K562 (cell line): ENCODE measurements around the gene NAP1L1. TPM values are rescaled to one million over a fixed set of nuclear protein-coding genes. Genes with fewer than 3 reads are reported as not detected.

Experiments
- EHMT2 ChIP-seq: fragments of 450-650 bp; IDR thresholded peaks from 2 replicates; pipeline ENCODE4 v1.6.1; 2018; ENCODE audit warnings: antibody characterized with exemption
- FOXK1 ChIP-seq: sonication (generic); formaldehyde crosslinking; IDR thresholded peaks from 2 replicates; pipeline ENCODE4 v1.8.0; 2022; ENCODE audit warnings: missing genetic modification reagents, mild to moderate bottlenecking, borderline replicate concordance
- FOXM1 ChIP-seq, 2 experiments: fragments of 450-650 bp in 1 of 2; sonication (generic) in 1 of 2; formaldehyde crosslinking in 1 of 2; IDR thresholded peaks; 2 replicates each; pipeline versions ENCODE4 v1.6.1 to v1.9.0; 2017 to 2022; ENCODE audit warnings: low read depth in 2 of 2, mild to moderate bottlenecking in 2 of 2, missing genetic modification reagents in 1 of 2, moderate library complexity in 1 of 2
- HMG20B ChIP-seq: fragments of 250-450 bp; sonication (Bioruptor Pico); IDR thresholded peaks from 2 replicates; pipeline ENCODE4 v1.5.0; 2021; ENCODE audit warnings: mild to moderate bottlenecking
- NCOA2 ChIP-seq, 2 experiments: fragments of 450-650 bp; IDR thresholded peaks; 2 replicates each; pipeline ENCODE4 v1.6.1; 2018; ENCODE audit warnings: mild to moderate bottlenecking in 2 of 2, moderate library complexity in 1 of 2; ENCODE audit not compliant: partially characterized antibody in 2 of 2
- RBM15 ChIP-seq: fragments of 200-400 bp; formaldehyde crosslinking; IDR thresholded peaks from 2 replicates; pipeline ENCODE4 v1.6.1; 2018; ENCODE audit warnings: mild to moderate bottlenecking, low read length, moderate library complexity; ENCODE audit not compliant: insufficient read depth
- SAFB2 ChIP-seq: fragments of 200-400 bp; formaldehyde crosslinking; IDR thresholded peaks from 2 replicates; pipeline ENCODE4 v1.6.1; 2018; ENCODE audit warnings: borderline replicate concordance, low read length, low read depth, moderate library complexity; ENCODE audit not compliant: severe bottlenecking
- TFAM ChIP-seq: fragments of 250-450 bp; sonication (Bioruptor Pico); conservative IDR thresholded peaks from 2 replicates; pipeline ENCODE4 v1.5.0; 2021; ENCODE audit warnings: mild to moderate bottlenecking, moderate library complexity
- XRCC4 ChIP-seq: IDR thresholded peaks from one replicate; pipeline ENCODE4 v1.6.1; 2011; ENCODE audit not compliant: insufficient read depth, insufficient read length; ENCODE audit errors: extremely low read depth
- YY1 ChIP-seq, 3 experiments: IDR thresholded peaks; 2 replicates each; pipeline ENCODE4 v1.6.1; 2011; ENCODE audit warnings: low read length in 2 of 3, mild to moderate bottlenecking in 2 of 3, moderate library complexity in 2 of 3, borderline replicate concordance in 1 of 3, control low read depth in 1 of 3, low read depth in 1 of 3; ENCODE audit not compliant: insufficient read depth in 3 of 3, insufficient replicate concordance in 2 of 3, control insufficient read depth in 1 of 3, insufficient read length in 1 of 3; ENCODE audit errors: extremely low read depth in 1 of 3
- ZBTB7A ChIP-seq: IDR thresholded peaks from 2 replicates; pipeline ENCODE4 v1.6.1; 2011; ENCODE audit warnings: low read depth, mild to moderate bottlenecking, low read length, moderate library complexity, borderline replicate concordance; ENCODE audit not compliant: control insufficient read depth
- ZNF23 ChIP-seq: fragments of 250-450 bp; sonication (Bioruptor Pico); IDR thresholded peaks from 2 replicates; pipeline ENCODE4 v1.4.0; 2020; ENCODE audit warnings: mild to moderate bottlenecking
- ZNF324 ChIP-seq: fragments of 250-450 bp; sonication (Bioruptor Pico); IDR thresholded peaks from 2 replicates; pipeline ENCODE4 v1.4.0; 2020; ENCODE audit warnings: mild to moderate bottlenecking
- ZNF644 ChIP-seq: fragments of 200-800 bp; sonication (Bioruptor generic); IDR thresholded peaks from 2 replicates; pipeline ENCODE4 v1.6.1; 2016; ENCODE audit warnings: low read depth, missing genetic modification characterization, missing compliant biosample characterization
- ZNF764 ChIP-seq: fragments of 250-450 bp; sonication (Bioruptor Pico); IDR thresholded peaks from 2 replicates; pipeline ENCODE4 v1.4.0; 2020; ENCODE audit warnings: low read depth, mild to moderate bottlenecking, moderate library complexity
- polyA plus RNA-seq, 8 experiments: library from polyadenylated mRNA; depleted of rRNA in 4 of 8; stranded (reverse) in 5 of 8; unstranded in 3 of 8; fragments of >200 nt; fragmentation: Nextera tagmentation in 2 of 8; fragmentation: Illumina TruSeq in 1 of 8; extraction: Ambion mirVana in 2 of 8; extraction: Trizol in 1 of 8; gene quantifications; 2 replicates each; pipeline versions ENCODE4 v1.2.1 to v1.2.3, GENCODE V29; 2011 to 2014; ENCODE audit warnings: inconsistent platforms in 1 of 8, missing spikeins in 1 of 8
- total RNA-seq, 7 experiments: library from RNA; depleted of rRNA in 6 of 7; stranded (reverse); fragments of >200 nt in 6 of 7; fragmentation: Illumina TruSeq in 2 of 7; extraction: Trizol in 2 of 7; gene quantifications; 2 replicates each; pipeline versions ENCODE4 v1.2.1 to v1.2.3, GENCODE V29; 2011 to 2021; ENCODE audit warnings: low replicate concordance in 1 of 7
- TF ChIP-seq, protein P1 (sequence below): fragments of 450-650 bp; conservative IDR thresholded peaks from 2 replicates; pipeline ENCODE4 v1.6.1; 2016; ENCODE audit warnings: missing genetic modification characterization, low read depth, mild to moderate bottlenecking, missing compliant biosample characterization, moderate library complexity
- TF ChIP-seq, protein P2 (sequence below), 2 experiments: fragments of 250-450 bp in 1 of 2; fragments of 450-650 bp in 1 of 2; sonication (Bioruptor Pico) in 1 of 2; IDR thresholded peaks; 2 replicates each; pipeline versions ENCODE4 v1.6.1 to v1.8.0; 2016 to 2021; ENCODE audit warnings: mild to moderate bottlenecking in 2 of 2, moderate library complexity in 2 of 2, missing compliant biosample characterization in 1 of 2, missing genetic modification characterization in 1 of 2
- TF ChIP-seq, protein P3 (sequence below), 3 experiments: IDR thresholded peaks in 2 of 3; conservative IDR thresholded peaks in 1 of 3; 2 replicates each; pipeline ENCODE4 v1.5.1; 2011 to 2012; ENCODE audit warnings: low read length in 3 of 3, mild to moderate bottlenecking in 3 of 3, control low read depth in 2 of 3, improper control_type of control experiment in 1 of 3, inconsistent platforms in 1 of 3, low read depth in 1 of 3, mixed read lengths in 1 of 3, moderate library complexity in 1 of 3; ENCODE audit not compliant: insufficient read depth in 2 of 3

Gene NAP1L1
- total and polyA plus RNA-seq, 9 of the 15 experiments (the other 6 are each of a cell fraction or from before 2014, with no cell fraction given): 287 to 747 (median 450) TPM

DNA sequence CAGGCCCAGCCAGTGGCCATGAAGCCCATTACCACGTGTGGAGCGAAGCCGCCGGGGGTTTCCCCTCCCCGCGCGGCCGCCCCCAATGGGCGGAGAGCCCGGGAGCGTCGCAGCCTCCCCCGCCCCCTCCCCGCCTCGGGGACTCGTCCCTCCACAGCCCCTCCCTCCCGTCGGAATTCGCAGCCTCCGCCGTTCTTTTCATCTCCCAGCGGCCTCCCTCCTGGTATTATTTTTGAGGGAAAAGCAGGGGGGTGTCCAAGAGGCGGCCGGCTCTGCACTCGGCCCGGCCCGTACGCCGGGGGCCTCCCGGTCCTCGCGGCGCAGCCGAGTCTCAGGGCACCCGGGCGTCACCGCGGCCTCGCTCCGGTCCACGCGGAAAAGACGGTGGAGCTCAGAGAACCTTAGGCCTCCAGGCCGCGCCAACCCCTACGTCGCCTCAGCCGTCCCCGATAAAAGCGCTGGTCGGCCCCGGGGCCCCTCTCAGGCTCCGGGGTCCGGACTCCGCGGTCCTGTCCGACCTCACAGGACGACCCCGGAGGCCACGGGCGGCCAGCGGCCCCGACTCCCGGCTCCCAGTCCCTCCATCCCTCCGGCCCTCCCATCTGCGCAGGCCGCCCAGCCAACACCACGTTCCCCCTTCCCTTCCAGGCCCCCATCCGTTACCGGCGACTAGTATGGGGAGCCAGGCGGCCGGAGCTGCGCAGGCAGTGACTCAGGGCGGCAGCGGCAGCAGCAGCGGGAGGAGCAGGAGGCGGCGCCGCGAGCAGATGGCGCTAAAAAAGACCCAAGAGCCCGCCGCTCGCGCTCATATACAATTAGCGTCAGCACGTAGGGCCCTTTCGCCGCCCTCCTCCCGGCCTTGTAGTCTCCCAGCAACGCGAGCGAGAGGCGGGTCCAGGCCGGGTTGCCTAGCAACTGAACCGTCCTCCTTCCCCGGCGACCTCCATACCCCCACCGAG lies at the start of gene NAP1L1 (continued):
- TF ChIP-seq, protein P1, sequence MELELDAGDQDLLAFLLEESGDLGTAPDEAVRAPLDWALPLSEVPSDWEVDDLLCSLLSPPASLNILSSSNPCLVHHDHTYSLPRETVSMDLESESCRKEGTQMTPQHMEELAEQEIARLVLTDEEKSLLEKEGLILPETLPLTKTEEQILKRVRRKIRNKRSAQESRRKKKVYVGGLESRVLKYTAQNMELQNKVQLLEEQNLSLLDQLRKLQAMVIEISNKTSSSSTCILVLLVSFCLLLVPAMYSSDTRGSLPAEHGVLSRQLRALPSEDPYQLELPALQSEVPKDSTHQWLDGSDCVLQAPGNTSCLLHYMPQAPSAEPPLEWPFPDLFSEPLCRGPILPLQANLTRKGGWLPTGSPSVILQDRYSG (tag): no peak
- TF ChIP-seq RBM15 (no peak), ZNF764 (CRISPR knock-in tag) (no peak), ZNF23 (CRISPR knock-in tag) (no peak), HMG20B (CRISPR knock-in tag) (no peak), YY1 (IDR thresholded peaks at IDR 0.05; ENCODE audit: borderline replicate concordance in 1 of 3, control insufficient read depth in 1 of 3, extremely low read depth in 1 of 3, insufficient read depth in 3 of 3, insufficient read length in 1 of 3, insufficient replicate concordance in 2 of 3, low read depth in 1 of 3, low read length in 2 of 3) (peak in 1 of 3 experiments; percentile 63), FOXK1 (no peak), SAFB2 (no peak), TFAM (CRISPR knock-in tag) (no peak), NCOA2 (IDR thresholded peaks at IDR 0.05; ENCODE audit: partially characterized antibody in 2 of 2) (no peak), XRCC4 (no peak), EHMT2 (no peak), ZBTB7A (peak; percentile 92), ZNF324 (CRISPR knock-in tag) (no peak), ZNF644 (tag) (no peak), FOXM1 (IDR thresholded peaks at IDR 0.05; ENCODE audit: low read depth) (no peak), FOXM1 (CRISPR knock-in tag; IDR thresholded peaks at IDR 0.05; ENCODE audit: low read depth) (peak; percentile 94)
- TF ChIP-seq, protein P2, sequence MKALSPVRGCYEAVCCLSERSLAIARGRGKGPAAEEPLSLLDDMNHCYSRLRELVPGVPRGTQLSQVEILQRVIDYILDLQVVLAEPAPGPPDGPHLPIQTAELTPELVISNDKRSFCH (CRISPR knock-in tag; IDR thresholded peaks at IDR 0.05): no peak
- TF ChIP-seq, protein P2 (tag; IDR thresholded peaks at IDR 0.05): peak; percentile 57
- TF ChIP-seq, protein P3, sequence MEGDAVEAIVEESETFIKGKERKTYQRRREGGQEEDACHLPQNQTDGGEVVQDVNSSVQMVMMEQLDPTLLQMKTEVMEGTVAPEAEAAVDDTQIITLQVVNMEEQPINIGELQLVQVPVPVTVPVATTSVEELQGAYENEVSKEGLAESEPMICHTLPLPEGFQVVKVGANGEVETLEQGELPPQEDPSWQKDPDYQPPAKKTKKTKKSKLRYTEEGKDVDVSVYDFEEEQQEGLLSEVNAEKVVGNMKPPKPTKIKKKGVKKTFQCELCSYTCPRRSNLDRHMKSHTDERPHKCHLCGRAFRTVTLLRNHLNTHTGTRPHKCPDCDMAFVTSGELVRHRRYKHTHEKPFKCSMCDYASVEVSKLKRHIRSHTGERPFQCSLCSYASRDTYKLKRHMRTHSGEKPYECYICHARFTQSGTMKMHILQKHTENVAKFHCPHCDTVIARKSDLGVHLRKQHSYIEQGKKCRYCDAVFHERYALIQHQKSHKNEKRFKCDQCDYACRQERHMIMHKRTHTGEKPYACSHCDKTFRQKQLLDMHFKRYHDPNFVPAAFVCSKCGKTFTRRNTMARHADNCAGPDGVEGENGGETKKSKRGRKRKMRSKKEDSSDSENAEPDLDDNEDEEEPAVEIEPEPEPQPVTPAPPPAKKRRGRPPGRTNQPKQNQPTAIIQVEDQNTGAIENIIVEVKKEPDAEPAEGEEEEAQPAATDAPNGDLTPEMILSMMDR (IDR thresholded peaks at IDR 0.05 in 2 of 3, conservative IDR thresholded peaks at IDR 0.05 in 1 of 3; ENCODE audit: insufficient read depth in 2 of 3, low read depth in 1 of 3, low read length in 3 of 3): peak in 2 of 3 experiments; percentile 9 to 23; a peak in 1 of 6 replicates
